Mesenchymal stem cell (in vitro differentiated cells and primary cell): ENCODE data around the gene TBPL1.
A peak's percentile ranks its signal among the peaks of the same experiment; 100 is the strongest.

ENCODE experiments used
- DNase-seq: peaks from one replicate; pipeline ENCODE4 v3.0.0-alpha.2; 2013
- H2AFZ ChIP-seq: one replicate; pipeline ENCODE4 v1.6.1; 2013; ENCODE audit warnings: low read depth, mild to moderate bottlenecking, control low read depth, inconsistent platforms, low read length, moderate library complexity
- H2AK5ac ChIP-seq: 2 replicates; pipeline ENCODE4 v1.6.1; 2013; ENCODE audit warnings: low read length, moderate library complexity, mild to moderate bottlenecking, inconsistent platforms; ENCODE audit not compliant: severe bottlenecking
- H2BK120ac ChIP-seq: one replicate; pipeline ENCODE4 v1.6.1; 2013; ENCODE audit warnings: low read depth, mild to moderate bottlenecking, inconsistent platforms, low read length, moderate library complexity
- H2BK12ac ChIP-seq, 2 experiments: one replicate each; pipeline ENCODE4 v1.6.1; 2013; ENCODE audit warnings: inconsistent platforms in 2 of 2, low read length in 2 of 2, mild to moderate bottlenecking in 2 of 2, moderate library complexity in 2 of 2, control low read depth in 1 of 2
- H2BK15ac ChIP-seq: one replicate; pipeline ENCODE4 v1.6.1; 2013; ENCODE audit warnings: mild to moderate bottlenecking, low read depth, inconsistent platforms; ENCODE audit not compliant: poor library complexity, severe bottlenecking
- H2BK5ac ChIP-seq: 2 replicates; pipeline ENCODE4 v1.6.1; 2013; ENCODE audit warnings: low read depth, mild to moderate bottlenecking, low read length, control low read depth, inconsistent platforms; ENCODE audit not compliant: poor library complexity, severe bottlenecking
- H3K14ac ChIP-seq, 2 experiments: one replicate each; pipeline ENCODE4 v1.6.1; 2013; ENCODE audit warnings: inconsistent platforms in 2 of 2, low read length in 2 of 2, control low read depth in 1 of 2, mild to moderate bottlenecking in 1 of 2, moderate library complexity in 1 of 2
- H3K18ac ChIP-seq, 2 experiments: one replicate each; pipeline ENCODE4 v1.6.1; 2013; ENCODE audit warnings: inconsistent platforms in 2 of 2, low read length in 2 of 2, control low read depth in 1 of 2, low read depth in 1 of 2, mild to moderate bottlenecking in 1 of 2
- H3K23ac ChIP-seq, 2 experiments: one replicate each; pipeline ENCODE4 v1.6.1; 2013; ENCODE audit warnings: inconsistent platforms in 2 of 2, low read length in 2 of 2, mild to moderate bottlenecking in 2 of 2, moderate library complexity in 2 of 2, control low read depth in 1 of 2
- H3K27ac ChIP-seq: 2 replicates; pipeline ENCODE4 v1.5.1; 2013; ENCODE audit warnings: mild to moderate bottlenecking, moderate library complexity, low read length, control low read depth, inconsistent platforms; ENCODE audit not compliant: poor library complexity, severe bottlenecking
- H3K27me3 ChIP-seq, 2 experiments: 2 replicates each; pipeline versions ENCODE4 v1.6.1 to v1.7.0; 2013; ENCODE audit warnings: low read length in 2 of 2, mild to moderate bottlenecking in 2 of 2, moderate library complexity in 2 of 2, control low read depth in 1 of 2, inconsistent platforms in 1 of 2; ENCODE audit not compliant: control insufficient read depth in 1 of 2, insufficient read depth in 1 of 2
- H3K36me3 ChIP-seq, 2 experiments: 2 replicates each; pipeline versions ENCODE4 v1.6.1 to v1.7.0; 2013; ENCODE audit warnings: low read length in 2 of 2, control low read depth in 1 of 2, inconsistent platforms in 1 of 2, low read depth in 1 of 2, mild to moderate bottlenecking in 1 of 2; ENCODE audit not compliant: insufficient read depth in 2 of 2, control insufficient read depth in 1 of 2
- H3K4ac ChIP-seq, 2 experiments: one replicate each; pipeline ENCODE4 v1.6.1; 2013; ENCODE audit warnings: inconsistent platforms in 2 of 2, low read length in 2 of 2, mild to moderate bottlenecking in 2 of 2, moderate library complexity in 2 of 2, control low read depth in 1 of 2, low read depth in 1 of 2
- H3K4me1 ChIP-seq: 2 replicates; pipeline ENCODE4 v1.6.1; 2013; ENCODE audit warnings: low read depth, low read length, control low read depth; ENCODE audit not compliant: control insufficient read depth, insufficient read depth
- H3K4me2 ChIP-seq: 2 replicates; pipeline ENCODE4 v1.6.1; 2013; ENCODE audit warnings: low read length, mild to moderate bottlenecking, inconsistent platforms; ENCODE audit not compliant: poor library complexity, severe bottlenecking
- H3K4me3 ChIP-seq, 2 experiments: 2 replicates each; pipeline versions ENCODE4 v1.5.1 to v1.7.0; 2013; ENCODE audit warnings: low read length in 2 of 2, mild to moderate bottlenecking in 2 of 2, control low read depth in 1 of 2, low read depth in 1 of 2; ENCODE audit not compliant: insufficient read depth in 1 of 2
- H3K79me1 ChIP-seq: replicated peaks from 2 replicates; pipeline ENCODE4 v1.6.1; 2013; ENCODE audit warnings: mild to moderate bottlenecking, control low read depth, low read length, inconsistent platforms; ENCODE audit not compliant: poor library complexity, severe bottlenecking
- H3K9ac ChIP-seq: 2 replicates; pipeline ENCODE4 v1.7.0; 2013; ENCODE audit warnings: mild to moderate bottlenecking, low read length, moderate library complexity
- H3K9me3 ChIP-seq: 2 replicates; pipeline ENCODE4 v1.7.0; 2013; ENCODE audit warnings: mild to moderate bottlenecking, low read length; ENCODE audit not compliant: control insufficient read depth
- H4K8ac ChIP-seq: one replicate; pipeline ENCODE4 v1.6.1; 2013; ENCODE audit warnings: inconsistent platforms, mild to moderate bottlenecking, low read length, moderate library complexity
- H4K91ac ChIP-seq: one replicate; pipeline ENCODE4 v1.6.1; 2013; ENCODE audit warnings: mild to moderate bottlenecking, low read length, inconsistent platforms
- WGBS: methylation state at CpG from one replicate; pipeline ENCODE4 v1.1.7; 2013; ENCODE audit warnings: mixed read lengths; 5-methylcytosine and 5-hydroxymethylcytosine counted together

The TBPL1 gene

DNA sequence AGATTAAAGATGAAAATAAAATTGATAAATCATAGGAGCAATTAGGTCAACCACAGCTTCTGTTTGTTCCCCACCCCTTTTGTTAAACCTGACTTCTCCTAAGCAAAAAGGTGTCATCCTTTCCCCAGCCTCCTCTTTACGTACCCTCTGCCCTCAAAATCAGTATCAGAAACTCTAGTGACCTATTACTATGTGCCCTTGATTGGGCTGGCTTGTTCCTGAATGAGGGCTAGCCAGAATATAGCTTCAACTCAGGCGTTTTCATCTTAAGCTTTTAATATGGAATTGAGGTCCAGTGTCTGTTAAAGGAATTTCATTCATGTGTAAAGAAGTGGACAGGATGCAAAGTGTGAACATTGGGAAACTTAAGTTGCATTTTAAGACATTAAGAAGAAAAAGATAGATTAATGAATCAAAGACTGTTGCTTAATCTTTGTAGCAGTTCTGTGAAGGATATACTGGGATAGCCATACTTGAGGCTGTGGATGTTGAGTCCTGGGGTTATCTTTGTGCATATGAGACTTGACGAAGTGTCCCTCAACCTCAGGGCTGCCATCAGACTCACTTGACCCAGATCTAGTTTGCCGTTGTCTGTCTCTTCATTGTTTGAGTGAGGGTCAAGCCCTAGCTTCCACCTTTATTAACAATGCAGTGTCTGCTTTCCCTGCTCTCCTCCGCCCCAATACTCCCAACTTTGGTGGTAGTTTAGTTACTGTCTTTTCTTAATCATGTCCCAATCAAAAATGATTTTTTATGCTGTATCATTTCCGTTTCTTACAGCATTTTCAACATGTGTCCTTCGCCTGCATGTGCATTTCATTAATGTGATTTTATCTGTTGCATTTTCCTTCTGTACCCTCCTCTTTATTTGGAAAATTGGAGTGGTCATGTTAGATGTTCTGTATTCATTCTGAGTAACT lies 1.9 kb downstream of the TBPL1 start:
- H2BK15ac ChIP-seq: no peak overlapping the region
- H3K4ac ChIP-seq: no peak overlapping the region
- H3K36me3 ChIP-seq: no peaks in the 10 kb centered on the region
- no peak overlapping the region for H2BK12ac ChIP-seq
- no peak overlapping the region for H3K14ac ChIP-seq
- H2AFZ ChIP-seq: no peak overlapping the region
- H2AK5ac ChIP-seq: no peak overlapping the region
- no peak overlapping the region for H2BK5ac ChIP-seq
- H3K9ac ChIP-seq: peak overlapping the region; percentile 92
- H4K91ac ChIP-seq: no peak overlapping the region
- H3K27ac ChIP-seq: no peak overlapping the region
- peaks cover 1% of the 10 kb centered on the region for H3K4me1 ChIP-seq
- no peaks in the 10 kb centered on the region for H3K27me3 ChIP-seq
- no peak overlapping the region for H2BK120ac ChIP-seq
- no peak overlapping the region for H3K23ac ChIP-seq
- H4K8ac ChIP-seq: no peak overlapping the region
- no peaks in the 10 kb centered on the region for H3K9me3 ChIP-seq
- peak overlapping the region in 1 of 2 experiments; percentile 93 for H3K4me3 ChIP-seq
- no peak for DNase-seq
- H3K18ac ChIP-seq: no peak overlapping the region
- H3K4me2 ChIP-seq: no peak overlapping the region
- H3K79me1 ChIP-seq: peaks cover 10% of the 10 kb centered on the region
- 93% methylated on average over 6 of the region's 7 CpGs for WGBS

- Histone ChIP-seq H2AFZ (no peak overlapping the region), H3K4me2 (no peak overlapping the region), H2BK15ac (no peak overlapping the region), H3K4me3 (no peak overlapping the region), H3K27ac (no peak overlapping the region), H3K18ac (no peak overlapping the region), H3K36me3 (no peaks in the 10 kb centered on the region), H3K9ac (no peak overlapping the region), H2BK5ac (no peak overlapping the region), H3K27me3 (no peaks in the 10 kb centered on the region), H2AK5ac (no peak overlapping the region), H3K79me1 (peaks cover 12% of the 10 kb centered on the region), H2BK120ac (no peak overlapping the region), H4K8ac (no peak overlapping the region), H3K23ac (no peak overlapping the region), H4K91ac (no peak overlapping the region), H3K14ac (no peak overlapping the region), H2BK12ac (no peak overlapping the region), H3K4me1 (peaks cover 1% of the 10 kb centered on the region), H3K4ac (no peak overlapping the region), H3K9me3 (no peaks in the 10 kb centered on the region)
- DNase-seq: no peak
- 100% methylated on average over 4 of the region's 5 CpGs for whole genome bisulfite sequencing
Observed at GRCh38 chr6:133955582-133956415, 2.8 kb downstream of the TBPL1 start.

DNA sequence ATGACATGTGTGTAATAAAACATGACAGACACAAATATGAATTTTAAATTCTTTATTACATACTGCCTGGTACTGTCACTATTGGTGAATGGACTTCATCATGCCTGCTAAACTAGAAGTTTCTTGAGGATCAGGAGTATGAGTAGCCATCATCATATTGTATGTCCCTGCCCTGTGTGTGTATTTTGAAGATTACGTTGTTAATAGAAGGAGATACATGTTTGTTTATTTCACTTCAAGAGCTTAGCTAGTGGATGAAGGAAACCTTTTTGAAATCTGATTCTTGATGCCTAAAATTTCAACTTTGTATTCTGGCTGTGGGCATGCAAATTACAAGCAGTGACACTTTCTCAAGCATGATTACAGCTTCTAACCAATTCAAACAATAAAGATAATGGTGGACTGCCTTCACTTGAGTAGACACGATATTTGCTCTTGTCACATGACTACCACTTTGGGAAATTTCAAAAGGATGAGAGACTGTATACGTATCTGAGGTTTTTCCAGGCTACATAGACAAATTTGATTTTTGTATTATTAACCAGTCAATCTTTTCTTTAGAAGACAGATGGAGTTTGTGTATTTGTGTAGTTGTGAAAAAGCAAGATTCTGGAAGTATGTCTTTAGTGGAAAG lies 3.5 kb downstream of the TBPL1 start:
- Histone ChIP-seq H3K9me3 (no peaks in the 10 kb centered on the region), H3K27ac (no peak overlapping the region), H2BK12ac (no peak overlapping the region), H3K4me3 (no peak overlapping the region), H4K8ac (no peak overlapping the region), H3K4me1 (peaks cover 1% of the 10 kb centered on the region), H2BK5ac (no peak overlapping the region), H2BK15ac (no peak overlapping the region), H3K14ac (no peak overlapping the region), H2BK120ac (no peak overlapping the region), H3K23ac (no peak overlapping the region), H3K4me2 (no peak overlapping the region), H3K79me1 (peaks cover 12% of the 10 kb centered on the region), H4K91ac (no peak overlapping the region), H2AK5ac (no peak overlapping the region), H3K9ac (no peak overlapping the region), H2AFZ (no peak overlapping the region), H3K36me3 (no peaks in the 10 kb centered on the region), H3K27me3 (no peaks in the 10 kb centered on the region), H3K4ac (no peak overlapping the region), H3K18ac (no peak overlapping the region)
- DNase-seq: no peak
- WGBS: 97% methylated on average over 3 of the region's 3 CpGs

DNA sequence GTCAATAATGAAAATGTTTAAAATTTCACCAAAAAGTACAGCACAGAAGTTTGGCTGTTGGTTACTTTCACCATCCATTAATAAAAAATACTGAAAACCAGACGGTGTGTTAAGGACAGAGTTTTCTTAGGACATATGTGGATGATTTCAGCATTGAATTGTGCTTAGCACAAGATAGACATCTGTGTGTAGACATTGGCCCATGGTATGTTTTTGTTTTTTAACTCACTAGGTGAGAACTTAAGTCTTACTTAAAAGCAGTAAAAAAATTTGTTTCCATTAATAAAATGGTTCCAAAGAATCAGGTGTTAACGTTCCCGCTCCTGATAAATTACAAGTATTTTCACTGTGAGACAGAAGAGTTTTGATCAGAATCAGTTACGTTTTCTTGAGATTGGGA lies 4.2 kb downstream of the TBPL1 start:
- Histone ChIP-seq H2AK5ac (no peak overlapping the region), H3K18ac (no peak overlapping the region), H3K4ac (no peak overlapping the region), H3K4me3 (no peak overlapping the region), H3K4me2 (no peak overlapping the region), H3K79me1 (peaks cover 14% of the 10 kb centered on the region), H2BK5ac (no peak overlapping the region), H3K9ac (no peak overlapping the region), H3K27ac (no peak overlapping the region), H2BK12ac (no peak overlapping the region), H4K91ac (no peak overlapping the region), H2BK15ac (no peak overlapping the region), H2BK120ac (no peak overlapping the region), H3K14ac (no peak overlapping the region), H4K8ac (no peak overlapping the region), H3K9me3 (no peaks in the 10 kb centered on the region), H3K23ac (no peak overlapping the region), H3K27me3 (no peaks in the 10 kb centered on the region), H3K4me1 (peaks cover 1% of the 10 kb centered on the region), H2AFZ (no peak overlapping the region), H3K36me3 (no peaks in the 10 kb centered on the region)
- WGBS: 92% methylated on average over 4 of the region's 4 CpGs
- DNase-seq: no peak
